GM19240 (cell line): Measurements from ENCODE around the gene TTC23.

Source experiments
- DNase-seq: peaks from one replicate; pipeline ENCODE4 v3.0.0; 2011; ENCODE audit warnings: low spot score; ENCODE audit not compliant: insufficient read length

The TTC23 gene

DNA sequence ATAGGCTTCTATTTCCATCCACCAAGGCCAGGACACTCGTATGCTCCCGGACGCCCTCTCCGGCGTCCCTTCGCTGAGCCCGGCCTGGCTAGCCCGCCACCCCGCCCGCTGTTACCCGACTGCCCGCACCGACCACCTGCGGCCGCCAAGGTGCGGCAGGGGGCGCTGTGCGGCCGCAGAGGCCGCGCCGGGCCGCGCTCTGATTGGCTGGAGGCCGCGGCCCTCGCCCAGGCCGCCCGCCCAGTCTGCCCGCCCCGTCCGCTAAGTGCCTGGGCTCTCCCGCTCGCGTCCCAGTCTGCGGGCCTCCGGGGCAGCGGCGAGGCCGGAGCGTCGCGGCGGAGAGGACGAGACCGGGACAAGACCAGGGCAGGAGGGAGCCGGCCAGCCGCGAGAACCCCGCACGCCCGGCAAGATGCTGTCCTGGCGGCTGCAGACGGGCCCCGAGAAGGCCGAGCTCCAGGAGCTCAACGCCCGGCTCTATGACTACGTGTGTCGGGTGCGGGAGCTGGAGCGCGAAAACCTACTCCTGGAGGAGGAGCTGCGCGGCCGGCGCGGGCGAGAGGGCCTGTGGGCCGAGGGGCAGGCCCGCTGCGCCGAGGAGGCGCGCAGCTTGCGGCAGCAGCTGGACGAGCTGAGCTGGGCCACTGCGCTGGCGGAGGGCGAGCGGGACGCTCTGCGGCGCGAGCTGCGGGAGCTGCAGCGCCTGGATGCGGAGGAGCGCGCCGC, 144.4 kb downstream of the TTC23 start, which contains the start of gene SYNM:
Gene SYNM, plus strand, starts transcription at position 293 of the 726 bp plus-strand sequence. Its CDS starts 120 bp downstream, at position 413.
- DNase-seq, result peak; percentile 81

DNA sequence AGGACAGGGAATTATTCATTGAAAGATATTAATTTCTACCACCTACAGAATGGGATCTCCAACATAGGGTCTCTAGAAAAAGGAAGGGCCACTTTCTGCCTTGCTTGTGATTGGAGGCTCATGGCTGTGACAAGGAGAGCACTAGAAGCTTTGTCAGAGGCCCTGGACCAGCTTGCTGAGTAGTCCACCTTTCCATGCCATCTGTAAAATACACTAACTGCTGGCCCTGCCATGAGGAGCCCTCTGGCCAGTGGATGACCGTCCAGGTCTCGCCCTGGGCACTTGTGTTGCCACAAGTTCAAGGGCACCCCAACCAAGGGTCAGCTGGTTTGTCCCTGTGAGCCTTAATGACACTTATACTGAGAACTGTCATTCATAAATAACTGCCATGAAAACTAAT, 146.1 kb downstream of the TTC23 start:
- no peak for DNase-seq

DNA sequence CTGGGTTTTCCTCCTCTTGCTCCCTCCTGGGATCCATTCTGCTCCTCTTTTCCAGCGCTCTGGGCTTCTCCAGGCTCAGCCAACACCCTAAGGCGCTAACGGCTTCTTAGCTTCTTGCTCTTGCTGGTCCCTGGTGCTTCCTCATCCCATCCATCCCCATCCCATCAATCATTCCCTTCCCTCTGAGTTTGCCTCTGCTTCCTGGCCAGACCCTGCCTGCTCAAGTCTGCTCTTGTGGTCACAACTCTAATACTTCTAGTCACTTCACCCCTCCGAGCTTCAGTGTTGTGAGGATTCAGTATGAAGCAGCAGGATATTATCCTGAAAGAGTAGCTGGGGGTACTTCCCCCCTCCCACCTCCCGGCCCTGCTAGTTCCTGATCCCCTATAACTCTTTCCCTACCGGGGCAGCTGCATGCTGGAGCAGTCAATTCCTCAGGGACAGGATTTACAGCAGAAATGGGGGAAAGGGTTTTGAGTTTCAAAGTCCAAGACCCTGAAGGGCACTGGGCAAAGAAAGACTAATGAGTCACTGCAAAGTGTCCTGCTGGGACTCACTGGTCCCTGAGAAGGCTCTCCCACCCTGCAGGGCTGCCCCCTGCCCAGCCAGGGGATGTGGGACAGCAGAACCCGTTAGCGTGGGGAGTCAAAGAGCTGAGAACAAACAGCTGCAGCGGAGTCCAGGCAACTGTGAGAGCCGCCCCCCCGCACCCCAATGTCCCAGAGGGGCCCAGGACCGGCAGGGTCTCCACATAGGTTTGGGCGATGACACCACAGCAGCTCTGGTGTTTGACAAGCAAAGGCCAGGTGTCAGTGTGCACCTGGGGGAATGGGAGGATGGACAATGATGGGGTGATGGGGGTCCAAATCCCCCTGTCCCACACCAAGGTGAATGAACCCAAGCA, 146.8 kb downstream of the TTC23 start:
- DNase-seq, result no peak

DNA sequence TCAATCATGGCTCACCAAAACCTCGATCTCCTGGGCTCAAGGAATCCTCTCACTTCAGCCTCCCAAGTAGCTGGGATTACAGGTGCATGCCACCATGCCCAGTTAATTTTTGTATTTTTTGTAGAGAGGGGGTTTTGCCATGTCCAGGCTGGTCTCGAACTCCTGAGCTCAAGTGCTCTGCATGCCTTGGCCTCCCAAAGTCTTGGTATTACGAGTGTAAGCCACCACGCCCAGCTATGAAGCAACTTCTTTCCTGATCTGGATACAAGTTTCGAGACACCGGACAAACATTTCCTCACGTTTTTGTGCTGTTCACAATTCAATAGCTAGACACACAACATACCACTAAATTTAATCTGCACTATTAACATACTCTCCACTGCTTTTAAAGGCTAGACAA, 147.9 kb downstream of the TTC23 start:
- DNase-seq, result no peak

DNA sequence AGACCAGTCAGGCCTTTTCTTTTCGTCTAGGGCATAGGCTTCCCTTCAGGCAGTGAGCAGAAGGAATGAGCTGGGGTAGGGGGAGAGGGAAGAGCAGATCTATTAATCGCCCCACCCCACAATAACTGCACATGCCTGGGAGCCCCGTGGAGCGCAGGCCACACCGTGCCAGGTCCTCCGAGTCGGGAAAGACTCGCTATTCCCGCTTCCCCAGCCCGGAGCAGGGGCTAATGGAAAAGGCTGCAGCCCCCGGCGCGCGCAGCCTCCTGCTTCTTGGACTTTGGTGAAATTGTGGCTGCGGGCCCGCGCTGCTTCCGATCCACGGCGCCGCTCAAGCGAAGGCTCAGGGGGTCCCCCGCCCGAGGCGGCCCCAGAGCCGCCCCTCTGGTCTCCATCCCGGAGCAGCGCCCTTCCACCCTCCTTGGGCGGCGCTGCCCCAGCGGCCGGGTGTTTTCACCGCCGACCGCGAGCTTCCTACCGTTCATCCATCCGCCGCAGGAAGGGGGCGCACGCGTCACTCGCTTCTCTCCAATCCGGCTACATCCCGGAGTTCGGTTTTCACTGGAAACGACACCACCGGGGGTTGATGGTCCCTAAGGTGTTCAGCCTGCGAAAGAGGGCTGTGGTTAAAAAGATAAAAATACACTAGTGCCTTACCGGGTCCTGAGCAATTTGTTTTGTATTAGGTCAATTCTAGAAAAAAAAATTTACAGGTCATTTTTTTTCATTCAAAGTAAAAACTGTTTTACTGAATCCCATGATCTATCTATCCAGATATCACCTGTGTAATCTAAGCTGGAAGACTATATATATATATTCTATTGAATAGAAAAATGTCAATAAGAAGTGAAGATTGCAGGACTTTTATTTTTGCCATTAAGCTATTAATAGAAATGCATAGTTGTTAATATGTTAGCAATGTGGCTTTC, 148.9 kb downstream of the TTC23 start:
- DNase-seq, result no peak

DNA sequence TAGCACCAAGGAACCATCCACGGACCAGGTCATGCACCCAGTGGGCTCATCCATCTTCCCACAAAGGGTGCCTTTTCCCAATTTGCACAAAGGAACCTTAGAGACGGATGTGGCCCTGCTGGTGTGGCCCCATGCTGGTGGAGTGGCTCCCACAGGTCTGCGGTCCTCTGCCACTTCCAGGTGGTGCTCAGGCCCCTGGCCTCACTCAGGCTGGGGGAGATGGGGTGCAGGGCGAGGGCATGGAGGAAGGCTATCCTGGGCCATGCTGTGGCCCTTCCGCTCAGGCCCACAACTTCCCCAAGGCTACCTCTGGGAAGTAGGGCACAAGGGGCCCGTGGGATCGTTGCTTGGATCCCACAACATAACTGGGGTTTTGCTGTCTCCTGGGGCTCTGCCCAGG, 149.7 kb downstream of the TTC23 start:
- no peak for DNase-seq

DNA sequence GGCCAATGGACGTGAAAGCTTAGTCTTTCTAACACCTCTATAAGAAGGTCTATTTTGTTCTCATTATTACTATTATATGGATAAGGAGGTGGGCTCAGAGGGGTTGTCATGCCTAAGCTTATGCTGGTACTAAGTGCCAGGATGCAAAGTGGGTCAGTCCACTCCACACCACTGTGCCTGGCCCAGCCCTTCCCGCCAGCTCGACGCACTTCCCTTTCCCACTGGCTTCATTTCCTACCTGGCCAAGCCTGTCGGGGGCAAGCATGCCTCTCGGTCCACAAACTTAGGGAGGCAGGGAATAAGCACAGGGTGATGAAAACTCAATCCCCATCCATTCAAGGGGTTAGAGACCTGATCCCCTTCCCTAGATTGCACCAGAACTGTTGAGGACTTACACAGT, 150.4 kb downstream of the TTC23 start:
- DNase-seq, result no peak

DNA sequence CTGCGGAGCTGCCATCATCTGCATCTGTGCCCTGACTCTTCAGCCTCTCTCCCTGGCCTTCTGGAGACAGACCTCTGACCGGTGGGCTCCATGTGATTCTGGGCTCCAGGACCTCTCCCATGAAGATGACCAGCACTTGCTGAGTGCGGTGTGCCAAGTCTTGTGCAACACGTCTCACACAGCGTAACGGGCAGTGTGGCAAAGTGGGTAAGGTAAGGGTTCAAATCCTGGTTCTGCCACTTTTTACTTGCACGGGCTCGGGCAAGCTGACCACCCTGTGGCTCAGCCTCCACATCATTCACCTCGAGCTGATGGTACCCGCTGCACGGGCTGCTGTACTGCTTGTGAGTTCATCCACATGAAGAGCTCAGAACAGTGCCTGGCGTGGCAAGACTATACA, 151.0 kb downstream of the TTC23 start:
- DNase-seq, result no peak

DNA sequence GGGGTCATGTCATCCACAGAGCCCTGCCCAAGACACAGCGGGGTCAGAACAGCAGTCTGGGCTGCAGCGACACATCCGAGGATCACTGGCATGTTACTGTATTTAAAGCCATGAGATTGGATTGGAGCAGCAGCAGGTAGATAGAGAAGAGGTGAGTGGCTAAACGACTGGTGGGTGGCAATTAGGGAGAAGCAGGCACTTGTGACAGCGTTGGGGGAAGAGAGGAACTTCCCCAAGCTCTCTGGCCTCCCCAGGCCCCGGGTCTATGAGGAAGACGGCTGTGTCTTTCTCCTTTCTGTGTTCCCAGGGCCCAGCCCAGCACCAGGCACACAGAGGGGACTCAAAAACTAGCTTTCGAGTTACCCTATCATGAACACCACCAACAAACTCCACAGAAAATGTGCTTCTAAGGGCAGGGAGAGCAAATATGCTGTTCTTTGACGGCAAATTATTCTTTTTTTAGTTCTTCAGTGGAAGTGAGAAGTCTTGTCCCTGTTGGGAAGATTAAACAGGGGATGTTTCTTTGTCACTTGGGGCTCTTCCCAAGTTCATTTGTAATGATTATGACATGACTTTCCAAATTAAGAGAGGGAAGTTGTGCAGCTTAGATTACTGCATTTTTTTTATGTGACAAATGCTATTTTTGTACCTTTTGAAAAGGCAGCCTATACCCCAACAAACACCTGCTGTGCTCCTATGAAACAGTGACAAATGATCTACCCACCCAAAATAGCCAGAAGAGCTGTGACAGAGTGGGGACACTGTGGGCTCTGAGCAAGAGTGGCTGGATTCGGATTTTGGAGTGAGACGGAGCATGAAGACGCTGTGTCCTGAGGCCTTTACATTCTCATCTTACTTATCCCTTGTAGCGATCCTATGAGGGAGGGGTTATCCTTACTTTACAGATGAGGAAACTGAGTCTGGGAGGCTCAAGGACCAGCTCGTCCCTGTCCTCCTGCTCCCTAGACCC, 151.7 kb downstream of the TTC23 start:
- DNase-seq, result no peak

DNA sequence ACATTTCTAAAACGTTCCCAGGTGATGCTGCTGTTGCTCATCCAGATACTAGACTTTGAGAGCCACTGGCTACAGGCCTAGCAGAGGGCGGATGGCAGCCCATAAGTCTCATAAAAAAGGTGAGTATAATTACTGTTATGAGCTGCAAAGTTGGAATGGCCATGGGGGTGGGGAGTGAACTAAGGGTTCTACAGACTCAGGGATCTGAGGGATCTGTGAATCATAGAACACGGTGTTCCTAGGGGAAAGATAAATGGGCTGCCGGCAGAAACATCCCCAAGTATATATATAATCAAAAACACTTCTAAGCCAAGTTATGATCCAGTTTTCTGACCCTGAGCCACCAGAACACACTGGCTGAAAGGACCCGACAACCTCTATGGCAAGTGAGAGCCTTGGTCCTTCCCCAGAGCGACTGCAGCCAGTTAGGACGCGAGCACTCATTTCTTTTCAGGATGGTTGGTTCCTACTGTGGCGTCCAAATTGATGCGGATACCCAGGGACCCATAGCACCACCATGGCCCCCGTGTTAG, 152.4 kb downstream of the TTC23 start:
- DNase-seq, result no peak

DNA sequence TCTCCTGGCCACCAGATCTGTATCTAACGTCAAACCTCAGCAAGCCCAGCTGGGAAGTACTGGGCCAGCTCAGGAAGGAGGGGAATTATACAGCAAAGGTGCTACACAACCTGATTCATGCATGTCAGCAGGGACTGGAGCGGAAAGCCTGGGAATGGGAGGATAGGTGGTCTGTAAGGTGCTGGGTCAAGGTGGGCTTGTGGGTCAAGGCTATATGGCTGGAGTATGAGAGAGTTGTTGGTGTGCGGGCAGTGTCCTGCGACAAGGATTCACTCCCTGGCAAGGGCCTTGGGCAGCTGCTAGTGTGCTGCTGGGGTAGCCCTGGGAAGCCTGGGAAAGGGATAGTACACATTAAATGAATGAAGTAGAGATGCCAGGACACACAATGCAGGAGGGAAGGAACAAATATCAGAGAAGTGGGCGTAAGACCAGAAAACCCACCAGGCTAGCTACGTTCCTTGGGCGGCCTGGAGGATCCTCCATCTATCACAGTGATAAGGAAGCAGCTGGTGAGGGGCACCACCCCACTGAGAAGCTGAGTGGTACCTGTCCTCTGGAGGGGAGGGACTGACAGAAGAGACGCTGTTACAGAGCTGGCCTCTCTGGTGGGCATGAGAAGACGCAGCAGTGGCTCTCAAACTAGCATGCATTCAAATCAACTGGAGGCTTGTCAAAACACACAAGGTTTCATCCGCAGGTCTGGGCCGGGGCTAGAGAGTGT, 153.0 kb downstream of the TTC23 start:
- DNase-seq, result no peak

DNA sequence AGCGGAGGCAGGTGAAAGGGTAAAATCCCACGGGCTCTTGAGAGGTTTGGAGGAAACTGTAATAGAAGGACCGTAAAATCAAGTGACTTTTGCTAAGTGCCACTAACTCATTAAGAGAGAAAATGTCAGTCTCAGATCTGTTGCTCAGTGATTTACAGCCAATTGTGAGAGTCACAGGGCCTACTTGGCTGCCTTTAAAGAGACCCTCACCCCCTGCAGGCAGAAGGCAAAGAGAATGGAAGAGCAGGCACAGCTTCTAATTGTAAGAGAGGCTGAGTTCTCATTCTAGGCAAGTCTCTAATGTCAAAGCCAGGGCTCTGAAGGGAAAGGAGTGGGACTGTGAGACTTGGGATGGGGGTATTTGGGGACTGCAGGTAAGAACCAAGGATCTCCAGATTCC, 153.8 kb downstream of the TTC23 start:
- DNase-seq, result no peak

DNA sequence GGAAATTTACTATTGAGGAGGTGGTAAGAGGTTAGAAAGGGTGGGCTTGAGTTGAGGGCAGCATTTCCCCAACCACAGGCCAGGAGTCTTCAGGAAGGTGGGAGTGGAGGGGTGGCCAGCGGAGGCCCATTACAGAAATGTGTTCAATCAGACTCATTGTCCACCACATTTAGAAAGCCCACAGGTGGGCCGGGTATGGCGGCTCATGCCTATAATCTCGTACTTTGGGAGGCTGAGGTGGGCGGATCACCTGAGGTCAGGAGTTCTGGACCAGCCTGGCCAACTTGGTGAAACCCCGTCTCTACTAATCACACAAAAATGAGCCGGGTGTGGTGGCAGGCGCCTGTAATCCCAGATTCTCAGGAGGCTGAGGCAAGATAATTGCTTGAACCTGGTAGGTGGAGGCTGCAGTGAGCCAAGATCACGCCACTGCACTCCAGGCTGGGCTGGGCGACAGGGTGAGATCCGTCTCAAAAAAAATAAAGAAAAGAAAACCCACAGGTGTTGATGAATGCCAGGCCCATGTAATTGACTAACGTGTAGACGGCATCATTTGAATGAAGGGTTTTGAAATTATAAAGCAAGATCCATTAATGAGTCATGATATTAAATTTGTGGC, 156.7 kb downstream of the TTC23 start:
- no peak for DNase-seq

DNA sequence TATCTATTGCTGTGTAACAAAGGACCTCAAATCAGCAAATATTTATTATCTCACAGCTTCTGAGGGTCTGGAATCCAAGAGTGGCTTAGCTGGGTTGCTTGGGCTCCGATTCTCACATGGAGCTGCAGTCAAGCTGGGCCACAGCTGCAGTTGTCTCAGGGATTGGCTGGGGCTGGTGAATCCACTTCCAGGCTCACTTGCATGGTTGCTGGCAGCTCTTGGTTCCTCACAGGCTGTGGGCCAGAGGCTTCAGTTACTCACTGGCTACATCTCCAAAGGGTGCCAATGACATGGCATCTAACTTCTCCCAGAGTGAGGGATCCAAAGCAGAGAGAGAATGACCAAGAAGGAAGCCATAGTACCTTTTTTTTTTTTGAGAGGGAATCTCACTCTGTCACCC, 158.4 kb downstream of the TTC23 start:
- no peak for DNase-seq

DNA sequence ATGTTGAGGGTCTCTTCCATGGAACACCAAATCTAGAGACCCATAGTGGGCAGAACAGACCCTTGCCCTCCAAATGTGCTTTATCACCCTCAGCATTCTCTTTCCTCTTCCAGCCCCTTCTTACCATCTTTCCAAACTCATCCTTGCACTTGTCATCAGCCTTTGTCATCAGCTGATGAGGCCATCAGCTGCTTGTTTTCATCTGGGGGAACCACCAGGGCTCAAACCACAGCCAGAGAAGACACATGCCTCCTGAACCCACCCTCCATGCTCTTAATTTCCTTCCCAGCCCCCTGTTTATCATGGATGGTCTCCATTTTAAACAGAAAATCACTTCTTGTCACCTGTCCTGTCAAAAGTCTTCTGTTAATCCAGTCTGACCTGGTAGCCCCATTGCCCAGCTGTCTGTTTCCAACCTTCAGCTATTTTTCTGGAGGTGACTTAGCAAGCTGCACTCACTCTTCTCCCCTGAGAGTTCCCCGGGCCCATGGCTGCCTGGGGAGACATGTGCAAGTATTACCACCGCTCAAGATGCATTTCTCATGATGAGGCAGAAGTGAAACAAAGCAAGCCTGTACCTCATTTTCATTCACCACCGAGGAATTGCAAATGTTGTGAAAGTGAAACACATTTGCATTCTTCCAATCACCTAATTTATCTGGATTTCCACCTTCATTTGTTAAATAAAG, 159.2 kb downstream of the TTC23 start:
- DNase-seq, result peak; percentile 65

DNA sequence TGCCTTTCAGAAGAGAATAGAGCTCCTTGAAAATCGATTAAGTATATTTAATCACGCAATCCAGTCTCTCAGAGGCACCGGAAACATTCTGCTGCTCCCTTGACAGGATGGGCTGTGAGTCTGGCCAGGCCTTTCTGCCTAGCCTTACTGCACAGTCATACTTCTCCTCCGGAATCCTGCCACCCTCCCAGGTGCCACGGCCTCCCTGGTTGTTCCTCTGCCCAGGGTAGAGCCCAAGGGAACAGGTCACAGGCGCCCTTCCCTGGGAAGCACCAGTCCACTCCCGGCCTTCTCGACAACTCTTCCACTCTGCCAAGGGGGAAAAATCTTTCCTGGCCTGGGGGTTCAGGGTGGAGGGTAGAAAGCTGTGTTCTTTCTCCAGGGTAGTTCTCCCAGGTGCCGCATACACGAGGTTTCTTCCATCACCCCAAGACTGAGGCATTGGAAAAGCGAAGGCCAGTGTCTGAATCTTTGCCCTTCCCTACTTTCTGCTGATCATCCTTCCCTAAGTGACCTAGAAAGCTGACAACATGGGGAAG, 161.9 kb downstream of the TTC23 start:
- DNase-seq, result no peak

DNA sequence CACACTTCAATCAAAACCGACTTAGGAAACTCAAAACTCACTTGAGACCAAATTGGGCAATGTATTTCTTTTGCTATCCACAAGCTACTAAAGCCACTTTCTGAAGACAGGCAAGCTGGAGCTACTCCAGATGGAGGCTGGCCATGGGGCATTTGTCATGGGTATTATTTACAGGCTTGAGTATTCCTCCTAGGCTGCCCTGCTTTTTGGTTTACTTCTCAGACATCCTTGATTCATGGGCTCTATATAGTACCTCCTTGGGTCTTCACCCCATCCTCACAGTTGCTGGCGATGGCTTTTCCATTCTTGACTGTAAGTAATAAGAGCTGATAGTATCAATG, 163.1 kb downstream of the TTC23 start:
- DNase-seq, result no peak
